HCT116 (cell line): ENCODE data around the gene UBE2L6. TPM values are rescaled to one million over a fixed set of nuclear protein-coding genes. Genes with fewer than 3 reads are reported as not detected.

ENCODE experiments used
- ATAC-seq: fragments of 200-7000 bp; cut with Tn5 transposase; 2 replicates; pipeline ENCODE4 v1.9.1; 2020; ENCODE audit warnings: mild to moderate bottlenecking, moderate library complexity
- BruUV-seq: library from RNA; stranded (reverse); fragments of 400-500 nt; replicated peaks from 2 replicates; lab custom pipeline; 2021; lab: Mats Ljungman, UMichigan
- CTCF ChIA-PET: fragments of 300-600 bp; sonication (Branson Sonifier 250); formaldehyde crosslinking; loops from one replicate; lab custom pipeline; 2021; ENCODE audit warnings: antibody characterized with exemption; lab: Charles Lee
- POLR2A ChIA-PET: fragments of 300-600, 350-600 bp; sonication (Branson Sonifier 250); formaldehyde crosslinking; loops from one replicate; lab custom pipeline; 2021; ENCODE audit warnings: antibody characterized with exemption; lab: Charles Lee
- RAD21 ChIA-PET, 2 experiments: fragments of 300-600 bp; sonication (Branson Sonifier 250); formaldehyde crosslinking; loops; one replicate each; lab custom pipeline; 2023; ENCODE audit warnings: low total read pairs in 2 of 2; ENCODE audit not compliant: uncharacterized antibody in 2 of 2, unreplicated experiment in 2 of 2, low non-redundant PET in 1 of 2; lab: Charles Lee
- DNase-seq: peaks from one replicate; pipeline ENCODE4 v3.0.0-alpha.2; 2010; ENCODE audit warnings: low read depth, low spot score
- H2AFZ ChIP-seq: fragments of 200-600 bp; shearing (Covaris generic), sonication (generic); 2 replicates; pipeline ENCODE4 v1.6.1; 2017; ENCODE audit warnings: low read depth, mixed run types, mixed read lengths, antibody characterized with exemption, low read length; ENCODE audit not compliant: poor library complexity, severe bottlenecking
- H3K27ac ChIP-seq: 2 replicates; pipeline ENCODE4 v1.5.1; 2012; ENCODE audit warnings: low read depth, low read length
- H3K27me3 ChIP-seq: fragments of 200-600 bp; sonication (generic); 2 replicates; pipeline ENCODE4 v1.6.1; 2016; ENCODE audit warnings: mixed run types, low read length, mixed read lengths; ENCODE audit not compliant: insufficient read depth
- H3K36me3 ChIP-seq, 2 experiments: fragments of 200-500 bp in 1 of 2; fragments of 200-600 bp in 1 of 2; sonication (Bioruptor generic) in 1 of 2; sonication (generic) in 1 of 2; 2 replicates each; pipeline versions ENCODE4 v1.5.1 to v1.6.1; 2014 to 2016; ENCODE audit warnings: low read length in 2 of 2, inconsistent platforms in 1 of 2, mixed read lengths in 1 of 2, mixed run types in 1 of 2; ENCODE audit not compliant: insufficient read depth in 2 of 2, control insufficient read depth in 1 of 2
- H3K4me1 ChIP-seq, 2 experiments: fragments of 200-600 bp in 1 of 2; sonication (generic) in 1 of 2; 2 replicates each; pipeline versions ENCODE4 v1.5.1 to v1.6.1; 2012 to 2017; ENCODE audit warnings: low read length in 2 of 2, inconsistent platforms in 1 of 2, mild to moderate bottlenecking in 1 of 2, mixed read lengths in 1 of 2, mixed run types in 1 of 2, moderate library complexity in 1 of 2; ENCODE audit not compliant: insufficient read depth in 2 of 2, control insufficient read depth in 1 of 2
- H3K4me2 ChIP-seq: fragments of 200-600 bp; sonication (generic); 2 replicates; pipeline ENCODE4 v1.6.1; 2017; ENCODE audit warnings: mixed run types, low read length, mixed read lengths
- H3K4me3 ChIP-seq, 2 experiments: fragments of 200-600 bp in 1 of 2; sonication (generic) in 1 of 2; replicated peaks in 1 of 2; 2 replicates each; pipeline ENCODE4 v1.5.1; 2011 to 2016; ENCODE audit warnings: low read length in 2 of 2, control low read depth in 1 of 2, low read depth in 1 of 2, mild to moderate bottlenecking in 1 of 2, mixed read lengths in 1 of 2, mixed run types in 1 of 2
- H3K79me2 ChIP-seq: fragments of 200-600 bp; sonication (generic); 2 replicates; pipeline ENCODE4 v1.6.1; 2017; ENCODE audit warnings: mild to moderate bottlenecking, mixed run types, low read length, moderate library complexity, mixed read lengths; ENCODE audit not compliant: insufficient read depth
- H3K9ac ChIP-seq: fragments of 200-600 bp; sonication (generic); 2 replicates; pipeline ENCODE4 v1.6.1; 2016; ENCODE audit warnings: low read length, mixed read lengths
- H3K9me2 ChIP-seq: fragments of 200-600 bp; sonication (generic), shearing (Covaris generic); 2 replicates; pipeline ENCODE4 v1.6.1; 2017; ENCODE audit warnings: mixed run types, mild to moderate bottlenecking, moderate library complexity; ENCODE audit not compliant: insufficient read depth
- H3K9me3 ChIP-seq, 2 experiments: fragments of 200-500 bp in 1 of 2; fragments of 200-600 bp in 1 of 2; sonication (Bioruptor generic) in 1 of 2; sonication (generic) in 1 of 2; 2 replicates each; pipeline ENCODE4 v1.6.1; 2014 to 2017; ENCODE audit warnings: low read length in 2 of 2, mixed read lengths in 2 of 2, inconsistent platforms in 1 of 2, low read depth in 1 of 2, mild to moderate bottlenecking in 1 of 2, mixed run types in 1 of 2, moderate library complexity in 1 of 2; ENCODE audit not compliant: control insufficient read depth in 1 of 2, insufficient read depth in 1 of 2
- H4K20me1 ChIP-seq: fragments of 200-600 bp; sonication (generic), shearing (Covaris generic); 2 replicates; pipeline ENCODE4 v1.6.1; 2017; ENCODE audit warnings: mixed run types, mild to moderate bottlenecking, moderate library complexity; ENCODE audit not compliant: insufficient read depth
- ATF3 ChIP-seq: IDR thresholded peaks from 2 replicates; pipeline ENCODE4 v1.6.1; 2012
- CBX3 ChIP-seq: IDR thresholded peaks from 2 replicates; pipeline ENCODE4 v1.6.1; 2012; ENCODE audit warnings: low read depth
- CEBPB ChIP-seq: IDR thresholded peaks from 2 replicates; pipeline ENCODE4 v1.6.1; 2012; ENCODE audit warnings: low read depth
- CTCF ChIP-seq, 3 experiments: fragments of 200-600 bp in 1 of 3; sonication (generic) in 1 of 3; IDR thresholded peaks in 2 of 3; conservative IDR thresholded peaks in 1 of 3; 2 replicates each; pipeline ENCODE4 v1.5.1; 2012 to 2017; ENCODE audit warnings: low read depth in 2 of 3, low read length in 2 of 3, antibody characterized with exemption in 1 of 3, borderline replicate concordance in 1 of 3, control low read depth in 1 of 3, mild to moderate bottlenecking in 1 of 3, mixed read lengths in 1 of 3, mixed run types in 1 of 3, moderate library complexity in 1 of 3; ENCODE audit not compliant: insufficient read depth in 1 of 3
- EGR1 ChIP-seq: IDR thresholded peaks from 2 replicates; pipeline ENCODE4 v1.6.1; 2012; ENCODE audit warnings: low read depth
- ELF1 ChIP-seq: IDR thresholded peaks from 2 replicates; pipeline ENCODE4 v1.6.1; 2012; ENCODE audit warnings: low read depth, borderline replicate concordance
- EZH2phosphoT487 ChIP-seq: fragments of 200-600 bp; IDR thresholded peaks from 2 replicates; pipeline ENCODE4 v1.6.1; 2018; ENCODE audit warnings: antibody characterized with exemption, borderline replicate concordance
- FOSL1 ChIP-seq: IDR thresholded peaks from 2 replicates; pipeline ENCODE4 v1.6.1; 2012; ENCODE audit warnings: low read depth
- MAX ChIP-seq: IDR thresholded peaks from 2 replicates; pipeline ENCODE4 v1.6.1; 2012
- POLR2AphosphoS5 ChIP-seq: IDR thresholded peaks from 2 replicates; pipeline ENCODE4 v1.6.1; 2011; ENCODE audit warnings: mild to moderate bottlenecking, low read depth, low read length, moderate library complexity
- RAD21 ChIP-seq: IDR thresholded peaks from 2 replicates; pipeline ENCODE4 v1.6.1; 2012; ENCODE audit warnings: low read depth, mild to moderate bottlenecking
- SIN3A ChIP-seq: IDR thresholded peaks from 2 replicates; pipeline ENCODE4 v1.6.1; 2012; ENCODE audit warnings: low read depth
- SRF ChIP-seq: IDR thresholded peaks from 2 replicates; pipeline ENCODE4 v1.6.1; 2012; ENCODE audit warnings: low read depth
- TCF7L2 ChIP-seq: IDR thresholded peaks from 2 replicates; pipeline ENCODE4 v1.7.0; 2011; ENCODE audit warnings: borderline replicate concordance, inconsistent platforms; ENCODE audit not compliant: insufficient read depth, insufficient read length; ENCODE audit errors: extremely low read depth
- YY1 ChIP-seq: IDR thresholded peaks from 2 replicates; pipeline ENCODE4 v1.6.1; 2011; ENCODE audit warnings: low read length, low read depth, moderate library complexity, mild to moderate bottlenecking; ENCODE audit not compliant: insufficient replicate concordance; ENCODE audit errors: extremely low read depth
- ZFX ChIP-seq: fragments of 450-650 bp; IDR thresholded peaks from 2 replicates; pipeline ENCODE4 v1.6.1; 2017
- ZNF274 ChIP-seq: fragments of 200-500 bp; sonication (Bioruptor generic); IDR thresholded peaks from 2 replicates; pipeline ENCODE4 v1.6.1; 2014; ENCODE audit warnings: mild to moderate bottlenecking, low read depth, low read length, inconsistent platforms
- intact Hi-C: fragments of 100-400 bp; cut with micrococcal nuclease; formaldehyde crosslinking; loops from 2 replicates; pipeline ENCODE4 v1.10.0; 2022
- total RNA-seq: library from RNA; stranded (reverse); gene quantifications from one replicate; pipeline ENCODE4 v1.2.1, GENCODE V29; 2021; ENCODE audit not compliant: unreplicated experiment

UBE2L6 gene
- total RNA-seq, 1 experiment from 2014 or later = 24.8 TPM

GRCh38 chr11:57511741-57512430 is 55.6 kb downstream of the UBE2L6 start:
- no peaks in the 10 kb centered on the region for H3K9me3 ChIP-seq
- no peaks in the 10 kb centered on the region for H4K20me1 ChIP-seq
- ChIA-PET RAD21 (no interaction called here), POLR2A (no interaction called here), CTCF (no interaction called here)
- no peaks in the 10 kb centered on the region for H3K79me2 ChIP-seq
- H3K9ac ChIP-seq = no peak overlapping the region
- H3K4me3 ChIP-seq = no peak overlapping the region
- no peak for TF ChIP-seq ZNF274
- TF ChIP-seq ATF3 = no peak
- no peak for TF ChIP-seq POLR2AphosphoS5
- TF ChIP-seq ELF1 = no peak
- no peak for TF ChIP-seq RAD21
- TF ChIP-seq CEBPB = no peak
- TF ChIP-seq CTCF (IDR thresholded peaks at IDR 0.05 in 2 of 3, conservative IDR thresholded peaks at IDR 0.05 in 1 of 3; ENCODE audit: borderline replicate concordance in 1 of 3, insufficient read depth in 1 of 3, low read depth in 2 of 3, low read length in 2 of 3) = no peak
- TF ChIP-seq CBX3 = no peak
- no peak for TF ChIP-seq TCF7L2
- no peak for TF ChIP-seq EGR1
- TF ChIP-seq YY1 = no peak
- no peak for TF ChIP-seq EZH2phosphoT487
- no peak for TF ChIP-seq FOSL1
- no peak for TF ChIP-seq MAX
- no peak for TF ChIP-seq SRF
- TF ChIP-seq ZFX = no peak
- no peak for TF ChIP-seq SIN3A
- no peaks in the 10 kb centered on the region for H3K36me3 ChIP-seq
- DNase-seq (no peak), ATAC-seq (no peak)
- peaks cover 3 to 15% of the 10 kb centered on the region in 2 experiments; a peak in 3 of 4 replicates for H3K4me1 ChIP-seq
- no TSS peak for BruUV-seq
- no peak overlapping the region for H2AFZ ChIP-seq
- H3K4me2 ChIP-seq = no peak overlapping the region
- no peaks in the 10 kb centered on the region for H3K9me2 ChIP-seq
- no peak overlapping the region for H3K27ac ChIP-seq
- H3K27me3 ChIP-seq = no peaks in the 10 kb centered on the region
- intact Hi-C loops = no loop called here
